H1 (cell line): Measurements from ENCODE around the gene ZNF654. TPM values are rescaled to one million over a fixed set of nuclear protein-coding genes. Genes with fewer than 3 reads are reported as not detected.

Experiments used
- CBX5 ChIP-seq: fragments of 300-800, 300-1000 bp; sonication (generic); IDR thresholded peaks from 2 replicates; pipeline ENCODE4 v1.7.1; 2016; ENCODE audit warnings: antibody characterized with exemption, low read length, low read depth
- HDAC2 ChIP-seq, 2 experiments: fragments of 300-600 bp in 1 of 2; sonication (generic) in 1 of 2; IDR thresholded peaks; 2 replicates each; pipeline ENCODE4 v1.6.1; 2011 to 2012; ENCODE audit warnings: low read depth in 2 of 2, low read length in 2 of 2, mild to moderate bottlenecking in 2 of 2, moderate library complexity in 2 of 2, borderline replicate concordance in 1 of 2, inconsistent platforms in 1 of 2
- POLR2A ChIP-seq, 2 experiments: IDR thresholded peaks; 1 replicate in 1 of 2; 2 replicates in 1 of 2; pipeline ENCODE4 v1.6.1; 2011; ENCODE audit warnings: low read depth in 2 of 2, low read length in 2 of 2, mild to moderate bottlenecking in 2 of 2; ENCODE audit errors: control extremely low read depth in 1 of 2
- POLR2AphosphoS5 ChIP-seq: IDR thresholded peaks from 2 replicates; pipeline ENCODE4 v1.6.1; 2011; ENCODE audit warnings: low read depth, low read length
- RNF2 ChIP-seq: fragments of 200-900, 300-1000 bp; sonication (generic); IDR thresholded peaks from 2 replicates; pipeline ENCODE4 v1.7.1; 2016; ENCODE audit warnings: borderline replicate concordance, low read depth, mild to moderate bottlenecking, antibody characterized with exemption, low read length; ENCODE audit not compliant: poor library complexity, severe bottlenecking; ENCODE audit errors: missing control alignments
- SIX5 ChIP-seq: IDR thresholded peaks from 2 replicates; pipeline ENCODE4 v1.6.1; 2011; ENCODE audit warnings: mild to moderate bottlenecking, low read depth, low read length
- TBP ChIP-seq: IDR thresholded peaks from 2 replicates; pipeline ENCODE4 v1.6.1; 2011; ENCODE audit warnings: low read depth, low read length, improper control_type of control experiment
- YY1 ChIP-seq: IDR thresholded peaks from 2 replicates; pipeline ENCODE4 v1.6.1; 2011; ENCODE audit warnings: low read depth, mild to moderate bottlenecking, low read length
- ZNF274 ChIP-seq: IDR thresholded peaks from 2 replicates; pipeline ENCODE4 v1.7.0; 2012; ENCODE audit warnings: low read length, borderline replicate concordance; ENCODE audit errors: extremely low read depth
- polyA plus RNA-seq, 7 experiments: library from polyadenylated mRNA; depleted of rRNA in 3 of 7; stranded (reverse) in 5 of 7; unstranded in 2 of 7; fragments of >200 nt in 5 of 7; fragments of 200-250 nt in 2 of 7; gene quantifications; 1 replicate in 5 of 7; 2 replicates in 1 of 7; 4 replicates in 1 of 7; pipeline versions ENCODE4 v1.2.1 to v1.2.3, GENCODE V29; 2011 to 2013; ENCODE audit warnings: missing spikeins in 2 of 7, mixed read lengths in 2 of 7
- total RNA-seq: library from RNA; stranded (reverse); fragmentation: NEBNext Ultra II Directional; extraction: Animal tissue kit (Norgen Biotek cat#: 25700); gene quantifications from 2 replicates; pipeline ENCODE4 v1.2.1, GENCODE V29; 2021
- TF ChIP-seq, protein P1 (sequence below): fragments of 300-600 bp; sonication (generic); IDR thresholded peaks from 2 replicates; pipeline ENCODE4 v1.7.1; 2012; ENCODE audit warnings: low read length, moderate library complexity, mild to moderate bottlenecking, inconsistent platforms; ENCODE audit not compliant: insufficient replicate concordance

Gene ZNF654
- total and polyA plus RNA-seq, 2 of the 8 experiments (the other 6 are each of a cell fraction or from before 2014, with no cell fraction given) = 0.47 to 5.3 TPM

GRCh38 chr3:88058581-88059379 is at the start of gene ZNF654, which contains the start of gene CGGBP1 (continued):
- TF ChIP-seq POLR2AphosphoS5 (peak; percentile 73), TBP (peak; percentile 61; the same call in 1 of the 2 replicates), CBX5 (no peak), YY1 (peak; percentile 69; the same call in 1 of the 2 replicates), RNF2 (no peak), ZNF274 (no peak), HDAC2 (IDR thresholded peaks at IDR 0.05; ENCODE audit: borderline replicate concordance in 1 of 2, low read depth in 2 of 2, low read length in 2 of 2) (no peak; a peak in 1 of 4 replicates), POLR2A (IDR thresholded peaks at IDR 0.05; ENCODE audit: control extremely low read depth in 1 of 2, low read depth in 2 of 2, low read length in 2 of 2) (peak; percentile 62 to 70; a peak in 2 of 3 replicates), SIX5 (no peak)
- TF ChIP-seq, protein P1, sequence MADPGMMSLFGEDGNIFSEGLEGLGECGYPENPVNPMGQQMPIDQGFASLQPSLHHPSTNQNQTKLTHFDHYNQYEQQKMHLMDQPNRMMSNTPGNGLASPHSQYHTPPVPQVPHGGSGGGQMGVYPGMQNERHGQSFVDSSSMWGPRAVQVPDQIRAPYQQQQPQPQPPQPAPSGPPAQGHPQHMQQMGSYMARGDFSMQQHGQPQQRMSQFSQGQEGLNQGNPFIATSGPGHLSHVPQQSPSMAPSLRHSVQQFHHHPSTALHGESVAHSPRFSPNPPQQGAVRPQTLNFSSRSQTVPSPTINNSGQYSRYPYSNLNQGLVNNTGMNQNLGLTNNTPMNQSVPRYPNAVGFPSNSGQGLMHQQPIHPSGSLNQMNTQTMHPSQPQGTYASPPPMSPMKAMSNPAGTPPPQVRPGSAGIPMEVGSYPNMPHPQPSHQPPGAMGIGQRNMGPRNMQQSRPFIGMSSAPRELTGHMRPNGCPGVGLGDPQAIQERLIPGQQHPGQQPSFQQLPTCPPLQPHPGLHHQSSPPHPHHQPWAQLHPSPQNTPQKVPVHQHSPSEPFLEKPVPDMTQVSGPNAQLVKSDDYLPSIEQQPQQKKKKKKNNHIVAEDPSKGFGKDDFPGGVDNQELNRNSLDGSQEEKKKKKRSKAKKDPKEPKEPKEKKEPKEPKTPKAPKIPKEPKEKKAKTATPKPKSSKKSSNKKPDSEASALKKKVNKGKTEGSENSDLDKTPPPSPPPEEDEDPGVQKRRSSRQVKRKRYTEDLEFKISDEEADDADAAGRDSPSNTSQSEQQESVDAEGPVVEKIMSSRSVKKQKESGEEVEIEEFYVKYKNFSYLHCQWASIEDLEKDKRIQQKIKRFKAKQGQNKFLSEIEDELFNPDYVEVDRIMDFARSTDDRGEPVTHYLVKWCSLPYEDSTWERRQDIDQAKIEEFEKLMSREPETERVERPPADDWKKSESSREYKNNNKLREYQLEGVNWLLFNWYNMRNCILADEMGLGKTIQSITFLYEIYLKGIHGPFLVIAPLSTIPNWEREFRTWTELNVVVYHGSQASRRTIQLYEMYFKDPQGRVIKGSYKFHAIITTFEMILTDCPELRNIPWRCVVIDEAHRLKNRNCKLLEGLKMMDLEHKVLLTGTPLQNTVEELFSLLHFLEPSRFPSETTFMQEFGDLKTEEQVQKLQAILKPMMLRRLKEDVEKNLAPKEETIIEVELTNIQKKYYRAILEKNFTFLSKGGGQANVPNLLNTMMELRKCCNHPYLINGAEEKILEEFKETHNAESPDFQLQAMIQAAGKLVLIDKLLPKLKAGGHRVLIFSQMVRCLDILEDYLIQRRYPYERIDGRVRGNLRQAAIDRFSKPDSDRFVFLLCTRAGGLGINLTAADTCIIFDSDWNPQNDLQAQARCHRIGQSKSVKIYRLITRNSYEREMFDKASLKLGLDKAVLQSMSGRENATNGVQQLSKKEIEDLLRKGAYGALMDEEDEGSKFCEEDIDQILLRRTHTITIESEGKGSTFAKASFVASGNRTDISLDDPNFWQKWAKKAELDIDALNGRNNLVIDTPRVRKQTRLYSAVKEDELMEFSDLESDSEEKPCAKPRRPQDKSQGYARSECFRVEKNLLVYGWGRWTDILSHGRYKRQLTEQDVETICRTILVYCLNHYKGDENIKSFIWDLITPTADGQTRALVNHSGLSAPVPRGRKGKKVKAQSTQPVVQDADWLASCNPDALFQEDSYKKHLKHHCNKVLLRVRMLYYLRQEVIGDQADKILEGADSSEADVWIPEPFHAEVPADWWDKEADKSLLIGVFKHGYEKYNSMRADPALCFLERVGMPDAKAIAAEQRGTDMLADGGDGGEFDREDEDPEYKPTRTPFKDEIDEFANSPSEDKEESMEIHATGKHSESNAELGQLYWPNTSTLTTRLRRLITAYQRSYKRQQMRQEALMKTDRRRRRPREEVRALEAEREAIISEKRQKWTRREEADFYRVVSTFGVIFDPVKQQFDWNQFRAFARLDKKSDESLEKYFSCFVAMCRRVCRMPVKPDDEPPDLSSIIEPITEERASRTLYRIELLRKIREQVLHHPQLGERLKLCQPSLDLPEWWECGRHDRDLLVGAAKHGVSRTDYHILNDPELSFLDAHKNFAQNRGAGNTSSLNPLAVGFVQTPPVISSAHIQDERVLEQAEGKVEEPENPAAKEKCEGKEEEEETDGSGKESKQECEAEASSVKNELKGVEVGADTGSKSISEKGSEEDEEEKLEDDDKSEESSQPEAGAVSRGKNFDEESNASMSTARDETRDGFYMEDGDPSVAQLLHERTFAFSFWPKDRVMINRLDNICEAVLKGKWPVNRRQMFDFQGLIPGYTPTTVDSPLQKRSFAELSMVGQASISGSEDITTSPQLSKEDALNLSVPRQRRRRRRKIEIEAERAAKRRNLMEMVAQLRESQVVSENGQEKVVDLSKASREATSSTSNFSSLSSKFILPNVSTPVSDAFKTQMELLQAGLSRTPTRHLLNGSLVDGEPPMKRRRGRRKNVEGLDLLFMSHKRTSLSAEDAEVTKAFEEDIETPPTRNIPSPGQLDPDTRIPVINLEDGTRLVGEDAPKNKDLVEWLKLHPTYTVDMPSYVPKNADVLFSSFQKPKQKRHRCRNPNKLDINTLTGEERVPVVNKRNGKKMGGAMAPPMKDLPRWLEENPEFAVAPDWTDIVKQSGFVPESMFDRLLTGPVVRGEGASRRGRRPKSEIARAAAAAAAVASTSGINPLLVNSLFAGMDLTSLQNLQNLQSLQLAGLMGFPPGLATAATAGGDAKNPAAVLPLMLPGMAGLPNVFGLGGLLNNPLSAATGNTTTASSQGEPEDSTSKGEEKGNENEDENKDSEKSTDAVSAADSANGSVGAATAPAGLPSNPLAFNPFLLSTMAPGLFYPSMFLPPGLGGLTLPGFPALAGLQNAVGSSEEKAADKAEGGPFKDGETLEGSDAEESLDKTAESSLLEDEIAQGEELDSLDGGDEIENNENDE = no peak
